Tibial nerve (tissue), 4 donors: ENCODE measurements around the gene KRTAP2-2. TPM values are rescaled to one million over a fixed set of nuclear protein-coding genes. Genes with fewer than 3 reads are reported as not detected.
A peak's percentile ranks its signal among the peaks of the same experiment; 100 is the strongest.
"Not testable (repeated sequence)": the region's sequence is repeated elsewhere in the genome, so short reads cannot be mapped to it uniquely, and the experiment has no call there.

Experiments used
- DNase-seq, 2 donors: peaks; one replicate each; pipeline ENCODE4 v3.0.0-alpha.2; 2019; ENCODE audit warnings: low spot score in 2 of 2
- H3K27ac ChIP-seq, 4 donors: fragments of 200-600 bp; sonication (generic) in 3 of 4; one replicate each; pipeline ENCODE4 v1.5.1; 2017 to 2019; ENCODE audit warnings: mild to moderate bottlenecking in 1 of 4
- H3K27me3 ChIP-seq, 2 donors: fragments of 200-600 bp; sonication (generic) in 1 of 2; one replicate each; pipeline versions ENCODE4 v1.5.1 to v1.6.0; 2017 to 2019
- H3K36me3 ChIP-seq, 3 donors: fragments of 200-600 bp; sonication (generic); one replicate each; pipeline ENCODE4 v1.5.1; 2018 to 2019
- H3K4me1 ChIP-seq, 4 donors: fragments of 200-600 bp; sonication (generic) in 3 of 4; one replicate each; pipeline ENCODE4 v1.5.1; 2017 to 2019
- H3K4me3 ChIP-seq, 4 donors: fragments of 200-600 bp; sonication (generic) in 3 of 4; one replicate each; pipeline ENCODE4 v1.5.1; 2017 to 2019; ENCODE audit warnings: mild to moderate bottlenecking in 1 of 4, moderate library complexity in 1 of 4
- H3K9me3 ChIP-seq, 4 donors: fragments of 200-600 bp; sonication (generic) in 3 of 4; one replicate each; pipeline ENCODE4 v1.5.1; 2017 to 2019
- EP300 ChIP-seq, 2 donors: sonication (generic); formaldehyde crosslinking; IDR thresholded peaks; one replicate each; pipeline ENCODE4 v1.6.1; 2017; ENCODE audit warnings: antibody characterized with exemption in 2 of 2, mild to moderate bottlenecking in 1 of 2
- POLR2A ChIP-seq, 2 donors: fragments of 450-650 bp; IDR thresholded peaks; one replicate each; pipeline ENCODE4 v1.6.1; 2017; ENCODE audit warnings: antibody characterized with exemption in 2 of 2, mild to moderate bottlenecking in 2 of 2, moderate library complexity in 2 of 2
- WGBS, 2 donors: methylation state at CpG; one replicate each; pipeline ENCODE4 v1.1.5; 2018; 5-methylcytosine and 5-hydroxymethylcytosine counted together
- total RNA-seq, 4 donors: library from RNA; depleted of rRNA; stranded (reverse); fragments of >200 nt; gene quantifications; one replicate each; pipeline ENCODE4 v1.1.0, GENCODE V29; 2016
- TF ChIP-seq, protein P1 (sequence below), 5 experiments: fragments of 200-600 bp in 3 of 5; fragments of 450-650 bp in 2 of 5; sonication (generic) in 3 of 5; IDR thresholded peaks; one replicate each; pipeline ENCODE4 v1.5.1; 2016 to 2019; ENCODE audit warnings: antibody characterized with exemption in 5 of 5, mild to moderate bottlenecking in 3 of 5, moderate library complexity in 2 of 5

The KRTAP2-2 gene
- total RNA-seq, 4 donors from 2014 or later = not detected

DNA sequence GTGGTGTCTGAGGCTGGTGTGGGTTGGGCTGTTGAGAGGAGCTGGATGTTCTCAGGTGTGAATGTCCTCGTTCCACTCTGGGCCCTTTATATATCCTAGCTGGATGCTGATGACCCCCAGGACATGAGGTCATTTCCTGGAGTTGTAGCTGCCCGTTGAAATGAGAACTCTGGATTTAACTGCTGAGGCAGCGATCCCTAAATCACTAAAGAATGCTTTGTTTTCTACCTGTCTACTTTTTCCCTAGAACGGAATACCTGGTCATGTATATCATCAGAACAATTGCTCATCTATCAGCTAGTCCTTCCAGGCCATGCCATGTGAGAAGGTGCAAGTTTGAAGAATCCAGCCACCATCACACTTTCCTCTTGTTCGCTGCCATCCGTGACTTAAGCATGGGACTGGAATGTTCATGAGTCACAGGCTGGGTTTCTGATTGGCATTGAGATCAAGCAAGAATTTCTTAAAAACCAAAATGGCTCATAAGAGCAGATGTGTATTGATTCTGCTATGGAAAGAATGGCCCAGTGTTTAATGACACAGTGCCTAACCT lies 5.1 kb upstream of the KRTAP2-2 start, which contains the start of gene KRTAP2-3:
Gene KRTAP2-3, minus strand, starts transcription at position 63 of the 553 bp plus-strand sequence. CDS start 64 bp downstream, outside the sequence.
- TF ChIP-seq, protein P1, sequence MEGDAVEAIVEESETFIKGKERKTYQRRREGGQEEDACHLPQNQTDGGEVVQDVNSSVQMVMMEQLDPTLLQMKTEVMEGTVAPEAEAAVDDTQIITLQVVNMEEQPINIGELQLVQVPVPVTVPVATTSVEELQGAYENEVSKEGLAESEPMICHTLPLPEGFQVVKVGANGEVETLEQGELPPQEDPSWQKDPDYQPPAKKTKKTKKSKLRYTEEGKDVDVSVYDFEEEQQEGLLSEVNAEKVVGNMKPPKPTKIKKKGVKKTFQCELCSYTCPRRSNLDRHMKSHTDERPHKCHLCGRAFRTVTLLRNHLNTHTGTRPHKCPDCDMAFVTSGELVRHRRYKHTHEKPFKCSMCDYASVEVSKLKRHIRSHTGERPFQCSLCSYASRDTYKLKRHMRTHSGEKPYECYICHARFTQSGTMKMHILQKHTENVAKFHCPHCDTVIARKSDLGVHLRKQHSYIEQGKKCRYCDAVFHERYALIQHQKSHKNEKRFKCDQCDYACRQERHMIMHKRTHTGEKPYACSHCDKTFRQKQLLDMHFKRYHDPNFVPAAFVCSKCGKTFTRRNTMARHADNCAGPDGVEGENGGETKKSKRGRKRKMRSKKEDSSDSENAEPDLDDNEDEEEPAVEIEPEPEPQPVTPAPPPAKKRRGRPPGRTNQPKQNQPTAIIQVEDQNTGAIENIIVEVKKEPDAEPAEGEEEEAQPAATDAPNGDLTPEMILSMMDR (IDR thresholded peaks at IDR 0.05) = no peak
- no peak for TF ChIP-seq EP300 (IDR thresholded peaks at IDR 0.05)
- no peak for TF ChIP-seq POLR2A (IDR thresholded peaks at IDR 0.05)
- H3K9me3 ChIP-seq = peaks cover 0 to 4% (median 0%) of the 10 kb centered on the region in 4 donors
- no peaks in the 10 kb centered on the region for H3K27me3 ChIP-seq
- DNase-seq = no peak
- WGBS, 2 donors = 45 to 55% methylated on average over 6 of the region's 6 CpGs
- H3K4me3 ChIP-seq = no peak within 1 kb of the TSS
- peaks cover 0 to 15% (median 0%) of the 10 kb centered on the region in 4 donors for H3K4me1 ChIP-seq
- no peaks in the 10 kb centered on the region for H3K36me3 ChIP-seq
- H3K27ac ChIP-seq = peak within 1 kb of the TSS in 1 of 4 donors; percentile 26

DNA sequence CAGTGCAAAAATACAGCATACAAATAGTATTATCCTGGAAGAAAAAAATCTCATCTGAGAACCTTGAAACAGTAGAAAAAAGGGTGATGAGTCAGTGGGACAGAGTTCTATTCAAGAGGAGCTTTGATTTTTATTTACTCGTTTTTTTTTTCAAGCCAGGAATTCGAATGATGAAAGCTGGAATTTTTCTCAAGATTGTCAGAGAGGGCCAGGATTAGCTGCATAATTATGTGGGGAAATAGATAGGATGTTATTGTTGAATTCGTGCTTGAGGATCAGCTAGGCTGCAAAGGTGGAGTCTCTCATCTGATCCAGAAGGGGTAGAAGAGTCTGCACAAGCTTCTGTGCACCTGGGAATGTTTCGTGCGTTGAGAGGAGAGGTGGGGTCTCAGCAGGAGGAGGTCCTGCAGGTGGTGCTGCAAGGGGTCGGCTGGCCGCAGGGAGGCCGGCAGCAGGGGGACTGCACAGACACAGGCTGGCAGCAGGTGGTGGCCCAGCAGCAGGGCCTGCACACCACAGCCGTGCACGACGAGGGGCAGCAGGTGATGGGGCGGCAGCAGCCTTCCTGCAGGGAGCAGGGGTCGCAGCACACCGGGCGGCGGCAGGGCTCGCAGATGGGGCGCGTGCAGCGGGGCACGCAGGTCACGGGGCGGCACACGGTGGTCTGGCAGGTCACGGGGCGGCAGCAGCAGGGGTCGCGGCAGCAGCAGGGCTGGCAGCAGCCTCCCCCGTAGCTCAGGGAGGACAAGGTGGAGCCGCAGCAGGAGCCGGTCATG lies 4.4 kb upstream of the KRTAP2-2 start:
- peaks cover 0 to 15% (median 0%) of the 10 kb centered on the region in 4 donors for H3K4me1 ChIP-seq
- H3K4me3 ChIP-seq, DNase-seq, H3K36me3 ChIP-seq, H3K27me3 ChIP-seq, H3K27ac ChIP-seq, H3K9me3 ChIP-seq: not testable (repeated sequence)
- 31 to 39% methylated on average over 8 to 11 of the region's 31 CpGs for WGBS, 2 donors

DNA sequence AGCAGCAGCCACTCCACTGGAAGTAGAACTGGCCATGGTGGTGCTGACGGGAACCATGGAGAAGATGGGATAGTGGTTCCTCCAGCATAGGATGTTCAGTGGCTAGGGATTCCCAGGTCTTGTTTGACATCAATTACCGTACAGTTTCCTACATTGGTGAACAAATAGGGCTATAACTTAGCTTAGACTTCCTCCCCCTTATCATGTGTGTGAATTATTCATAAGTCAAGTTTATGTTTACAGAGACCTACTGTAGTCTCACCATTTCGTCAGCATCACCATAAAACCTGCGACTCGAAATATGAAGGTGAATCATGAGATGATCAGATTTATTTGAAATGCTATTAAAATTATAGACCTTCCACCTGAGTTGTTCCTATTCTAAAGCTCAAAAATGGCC lies 3.7 kb upstream of the KRTAP2-2 start:
- Histone ChIP-seq H3K36me3 (no peaks in the 10 kb centered on the region), H3K9me3 (peaks cover 0 to 4% (median 0%) of the 10 kb centered on the region in 4 donors), H3K27me3 (no peaks in the 10 kb centered on the region), H3K4me3 (no peak overlapping the region), H3K27ac (no peak overlapping the region), H3K4me1 (peaks cover 0 to 15% (median 0%) of the 10 kb centered on the region in 4 donors)
- 91 to 98% methylated on average over 5 of the region's 5 CpGs for WGBS, 2 donors
- no peak for TF ChIP-seq EP300 (IDR thresholded peaks at IDR 0.05)
- no peak for TF ChIP-seq POLR2A (IDR thresholded peaks at IDR 0.05)
- TF ChIP-seq, protein P1 (IDR thresholded peaks at IDR 0.05) = no peak
- DNase-seq = no peak

DNA sequence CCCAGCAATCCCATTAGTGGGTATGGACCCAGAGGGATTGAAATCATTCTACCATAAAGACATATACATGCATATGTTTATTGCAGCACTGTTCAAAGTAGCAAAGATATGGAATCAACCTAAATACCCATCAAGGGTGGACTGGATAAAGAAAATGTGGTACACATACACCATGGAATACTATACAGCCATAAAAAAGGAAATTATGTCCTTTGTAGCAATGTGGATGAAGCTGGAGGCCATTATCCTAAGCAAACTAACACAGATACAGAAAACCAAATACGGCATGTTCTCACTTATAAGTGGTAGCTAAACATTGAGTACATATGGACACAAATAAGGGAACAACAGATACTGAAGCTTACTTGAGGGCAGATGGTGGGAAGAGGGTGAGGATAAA lies 2.5 kb upstream of the KRTAP2-2 start:
- no peaks in the 10 kb centered on the region for H3K27me3 ChIP-seq
- no peak for DNase-seq
- TF ChIP-seq, protein P1 (IDR thresholded peaks at IDR 0.05) = no peak
- TF ChIP-seq POLR2A (IDR thresholded peaks at IDR 0.05) = no peak
- TF ChIP-seq EP300 (IDR thresholded peaks at IDR 0.05) = no peak
- H3K9me3 ChIP-seq = peaks cover 0 to 4% (median 0%) of the 10 kb centered on the region in 4 donors
- no peaks in the 10 kb centered on the region for H3K36me3 ChIP-seq
- 94% methylated on average over 1 of the region's 1 CpG for WGBS, 2 donors
- H3K4me3 ChIP-seq = no peak overlapping the region
- H3K27ac ChIP-seq = no peak overlapping the region
- H3K4me1 ChIP-seq = peaks cover 0 to 15% (median 0%) of the 10 kb centered on the region in 4 donors

DNA sequence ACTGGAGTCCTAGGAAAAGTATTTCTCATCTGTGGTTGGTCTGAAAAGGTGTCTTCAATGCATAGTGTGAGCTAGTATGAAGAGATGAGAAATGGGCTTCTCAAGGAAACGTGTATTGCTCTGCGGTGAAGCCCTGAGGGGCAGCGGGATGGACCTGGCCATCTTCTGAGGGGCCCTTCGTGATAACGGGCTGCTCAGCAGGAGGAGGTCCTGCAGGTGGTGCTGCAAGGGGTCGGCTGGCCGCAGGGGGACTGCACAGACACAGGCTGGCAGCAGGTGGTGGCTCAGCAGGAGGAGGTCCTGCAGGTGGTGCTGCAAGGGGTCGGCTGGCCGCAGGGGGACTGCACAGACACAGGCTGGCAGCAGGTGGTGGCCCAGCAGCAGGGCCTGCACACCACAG lies 474 bp downstream of the KRTAP2-2 start:
- WGBS, 2 donors = 76 to 78% methylated on average over 7 of the region's 9 CpGs
- H3K9me3 ChIP-seq, DNase-seq, H3K27ac ChIP-seq, H3K36me3 ChIP-seq, H3K4me1 ChIP-seq, H3K27me3 ChIP-seq, H3K4me3 ChIP-seq: not testable (repeated sequence)

DNA sequence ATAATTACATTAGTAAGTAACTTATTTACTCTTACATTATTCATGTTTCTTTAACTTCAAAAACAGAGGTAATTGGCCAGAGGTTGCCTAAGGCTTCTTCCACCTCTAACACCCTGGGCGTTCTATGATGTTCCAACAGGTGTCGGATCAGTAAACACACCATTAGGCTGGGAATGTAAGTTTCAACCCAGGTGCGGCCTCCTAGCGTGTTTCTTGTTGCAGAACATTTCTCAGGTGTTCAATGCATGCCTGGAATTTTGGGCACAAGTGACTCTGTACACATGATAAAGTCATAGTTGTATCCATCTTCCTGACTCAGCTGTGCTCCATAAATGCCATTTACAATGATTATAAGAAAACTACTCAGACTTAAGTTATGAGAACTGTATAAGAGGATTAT lies 1.0 kb downstream of the KRTAP2-2 start:
- TF ChIP-seq, protein P1 (IDR thresholded peaks at IDR 0.05) = no peak
- TF ChIP-seq EP300 (IDR thresholded peaks at IDR 0.05) = no peak
- no peak for TF ChIP-seq POLR2A (IDR thresholded peaks at IDR 0.05)
- 92 to 96% methylated on average over 4 of the region's 4 CpGs for WGBS, 2 donors
- H3K4me3 ChIP-seq = no peak overlapping the region
- H3K36me3 ChIP-seq = no peaks in the 10 kb centered on the region
- H3K27ac ChIP-seq = no peak overlapping the region
- H3K27me3 ChIP-seq = peaks cover 0 to 3% of the 10 kb centered on the region in 2 donors
- DNase-seq = no peak
- no peaks in the 10 kb centered on the region for H3K4me1 ChIP-seq
- peaks cover 0 to 4% (median 0%) of the 10 kb centered on the region in 4 donors for H3K9me3 ChIP-seq
